HUES48 (cell line): ENCODE results near the gene FARP1.
"Not testable (repeated sequence)": the region's sequence is repeated elsewhere in the genome, so short reads cannot be mapped to it uniquely, and the experiment has no call there.

ENCODE experiments used
- H3K27ac ChIP-seq: one replicate; pipeline ENCODE4 v1.7.0; 2013; ENCODE audit warnings: low read depth, low read length, inconsistent platforms
- H3K27me3 ChIP-seq: 2 replicates; pipeline ENCODE4 v1.6.1; 2013; ENCODE audit warnings: mild to moderate bottlenecking, low read length; ENCODE audit not compliant: control insufficient read depth, insufficient read depth
- H3K36me3 ChIP-seq: 2 replicates; pipeline ENCODE4 v1.6.1; 2013; ENCODE audit warnings: low read length; ENCODE audit not compliant: control insufficient read depth, insufficient read depth
- H3K4me1 ChIP-seq: 2 replicates; pipeline ENCODE4 v1.6.1; 2013; ENCODE audit warnings: mild to moderate bottlenecking, low read length; ENCODE audit not compliant: control insufficient read depth, insufficient read depth
- H3K4me3 ChIP-seq: 2 replicates; pipeline ENCODE4 v1.5.1; 2013; ENCODE audit warnings: mild to moderate bottlenecking, low read depth, low read length
- H3K9ac ChIP-seq: 2 replicates; pipeline ENCODE4 v1.6.1; 2013; ENCODE audit warnings: mild to moderate bottlenecking, low read depth, low read length, moderate library complexity
- H3K9me3 ChIP-seq: 2 replicates; pipeline ENCODE4 v1.6.1; 2013; ENCODE audit warnings: low read length; ENCODE audit not compliant: control insufficient read depth, insufficient read depth

The FARP1 gene

DNA sequence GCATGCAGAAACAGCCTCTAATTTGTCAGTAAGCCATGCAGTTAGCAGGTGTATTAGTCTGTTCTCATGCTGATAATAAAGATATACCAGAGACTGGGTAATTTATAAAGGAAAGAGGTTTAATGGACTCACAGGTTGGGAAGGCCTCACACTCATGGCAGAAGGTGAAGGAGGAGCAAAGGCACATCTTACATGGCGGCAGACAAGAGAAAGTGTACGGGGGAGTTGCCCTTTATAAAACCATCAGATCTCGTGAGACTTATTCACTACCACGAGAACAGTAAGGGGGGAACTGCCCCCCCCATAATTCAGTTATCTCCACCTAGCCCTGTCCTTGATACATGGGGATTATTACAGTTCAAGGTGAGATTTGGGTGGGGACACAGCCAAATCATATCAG lies 87.9 kb downstream of the FARP1 start:
- not testable (repeated sequence) for H3K27ac ChIP-seq, H3K4me1 ChIP-seq, H3K9ac ChIP-seq, H3K27me3 ChIP-seq, H3K4me3 ChIP-seq, H3K9me3 ChIP-seq, H3K36me3 ChIP-seq

DNA sequence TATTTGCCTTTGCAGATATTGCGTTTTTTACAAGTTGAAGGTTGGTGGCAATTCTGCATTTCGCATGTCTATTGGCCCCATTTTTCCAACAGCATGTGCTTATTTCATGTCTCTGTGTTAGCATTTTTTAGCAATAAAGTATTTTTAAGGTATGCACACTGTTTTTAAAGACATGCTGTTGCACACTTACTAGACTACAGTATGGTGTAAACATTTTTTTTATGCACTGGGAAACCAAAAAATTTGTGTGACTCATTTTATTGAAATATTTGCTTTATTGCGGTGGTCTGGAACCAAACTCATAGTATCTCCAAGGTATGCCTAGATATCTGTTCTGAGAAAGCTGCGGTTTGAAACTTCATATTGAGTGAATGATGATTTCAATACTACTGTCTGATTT lies 89.6 kb downstream of the FARP1 start:
- Histone ChIP-seq H3K27ac (no peak overlapping the region), H3K9me3 (0 out of 2 replicates have a peak, but pooled peaks cover 5% of the 10 kb centered on the region), H3K27me3 (no peaks in the 10 kb centered on the region), H3K4me1 (no peaks in the 10 kb centered on the region), H3K9ac (no peak overlapping the region), H3K36me3 (no peaks in the 10 kb centered on the region; the same call in 1 of the 2 replicates), H3K4me3 (no peak overlapping the region)

DNA sequence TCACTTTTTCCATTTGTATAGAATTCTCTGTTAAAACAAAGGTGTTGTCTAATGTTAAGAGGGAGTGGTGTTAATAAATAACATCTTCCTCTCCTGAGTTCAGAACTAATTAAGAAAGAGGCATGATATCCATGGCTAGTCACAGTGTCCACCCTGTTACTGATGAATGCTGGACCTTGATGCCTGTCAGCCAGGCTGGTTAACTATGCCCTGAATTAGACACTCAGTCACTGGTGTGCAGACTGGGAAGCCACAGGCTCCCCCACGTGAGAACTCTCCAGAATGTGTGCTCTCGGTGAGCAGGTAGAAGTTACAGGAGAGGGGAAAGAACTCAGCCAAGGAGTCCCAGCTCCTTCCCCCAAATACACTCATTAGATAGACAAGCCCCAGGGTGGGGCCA lies 90.2 kb downstream of the FARP1 start:
- Histone ChIP-seq H3K9me3 (0 out of 2 replicates have a peak, but pooled peaks cover 5% of the 10 kb centered on the region), H3K9ac (no peak overlapping the region), H3K4me1 (no peaks in the 10 kb centered on the region), H3K36me3 (no peaks in the 10 kb centered on the region; the same call in 1 of the 2 replicates), H3K27me3 (no peaks in the 10 kb centered on the region), H3K4me3 (no peak overlapping the region), H3K27ac (no peak overlapping the region)

DNA sequence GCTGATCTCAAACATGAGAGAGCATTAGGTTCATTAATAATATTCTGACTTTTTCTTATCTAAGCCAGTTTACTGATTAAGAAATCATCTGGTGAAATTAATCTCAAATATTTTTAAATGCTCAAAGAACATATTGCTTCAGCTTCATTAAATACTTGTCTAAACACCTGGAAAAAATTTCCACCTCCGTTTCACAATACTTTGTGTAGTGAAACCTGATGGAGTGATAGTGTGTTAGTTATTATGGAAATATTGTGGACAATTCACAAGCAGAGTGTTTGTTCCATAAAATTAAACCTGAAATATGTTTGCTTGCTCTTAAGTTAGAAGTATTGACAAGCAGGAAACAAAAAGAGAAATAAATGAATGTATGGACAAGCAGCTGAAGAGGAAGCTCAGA lies 91.5 kb downstream of the FARP1 start:
- Histone ChIP-seq H3K4me3 (no peak overlapping the region), H3K9me3 (0 out of 2 replicates have a peak, but pooled peaks cover 5% of the 10 kb centered on the region), H3K9ac (no peak overlapping the region), H3K27ac (no peak overlapping the region), H3K27me3 (no peaks in the 10 kb centered on the region), H3K4me1 (peaks cover 7% of the 10 kb centered on the region), H3K36me3 (no peaks in the 10 kb centered on the region; the same call in 1 of the 2 replicates)

DNA sequence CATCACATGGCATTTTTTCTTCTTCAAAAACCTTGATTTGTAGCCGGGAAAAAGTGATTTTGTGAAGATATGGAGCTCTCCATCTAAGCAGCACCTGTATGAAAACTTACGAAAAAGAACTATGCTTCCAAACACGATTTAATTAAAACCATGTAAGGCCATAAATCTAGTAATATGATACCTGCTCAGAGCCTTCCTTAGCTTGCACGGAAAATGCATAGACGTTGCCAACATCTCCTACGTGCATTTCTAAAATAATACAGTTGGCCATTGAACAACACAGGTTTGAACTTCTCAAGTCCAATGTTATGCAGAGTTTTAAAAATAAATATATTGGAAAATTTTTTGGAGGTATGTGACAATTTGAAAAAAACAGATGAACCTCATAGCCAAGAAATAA lies 93.3 kb downstream of the FARP1 start:
- no peaks in the 10 kb centered on the region for H3K27me3 ChIP-seq
- H3K4me3 ChIP-seq: no peak overlapping the region
- H3K4me1 ChIP-seq: peaks cover 18% of the 10 kb centered on the region
- H3K27ac ChIP-seq: no peak overlapping the region
- H3K9ac ChIP-seq: no peak overlapping the region
- H3K36me3 ChIP-seq: no peaks in the 10 kb centered on the region
- H3K9me3 ChIP-seq: no peaks in the 10 kb centered on the region

DNA sequence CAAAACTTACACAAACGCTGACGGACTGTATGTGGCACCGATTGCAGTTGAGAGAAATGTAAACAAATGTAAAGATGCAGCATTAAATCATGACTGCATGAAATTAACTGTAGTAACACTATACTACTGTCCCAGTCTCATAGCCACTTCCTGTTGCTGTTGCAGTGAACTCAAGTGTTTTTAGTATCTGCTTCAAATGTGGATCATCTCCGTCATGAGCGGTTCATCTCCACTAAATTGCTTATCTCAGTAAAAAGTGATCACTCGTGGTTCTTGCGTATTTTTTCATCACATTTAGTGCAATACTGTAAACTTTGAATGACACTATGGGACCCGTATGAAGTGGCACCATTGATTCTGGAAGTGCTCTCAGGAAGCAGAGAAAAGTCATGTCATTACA lies 94.4 kb downstream of the FARP1 start:
- Histone ChIP-seq H3K9ac (no peak overlapping the region), H3K4me3 (no peak overlapping the region), H3K27me3 (no peaks in the 10 kb centered on the region), H3K9me3 (no peaks in the 10 kb centered on the region), H3K4me1 (peaks cover 18% of the 10 kb centered on the region), H3K36me3 (no peaks in the 10 kb centered on the region), H3K27ac (no peak overlapping the region)

DNA sequence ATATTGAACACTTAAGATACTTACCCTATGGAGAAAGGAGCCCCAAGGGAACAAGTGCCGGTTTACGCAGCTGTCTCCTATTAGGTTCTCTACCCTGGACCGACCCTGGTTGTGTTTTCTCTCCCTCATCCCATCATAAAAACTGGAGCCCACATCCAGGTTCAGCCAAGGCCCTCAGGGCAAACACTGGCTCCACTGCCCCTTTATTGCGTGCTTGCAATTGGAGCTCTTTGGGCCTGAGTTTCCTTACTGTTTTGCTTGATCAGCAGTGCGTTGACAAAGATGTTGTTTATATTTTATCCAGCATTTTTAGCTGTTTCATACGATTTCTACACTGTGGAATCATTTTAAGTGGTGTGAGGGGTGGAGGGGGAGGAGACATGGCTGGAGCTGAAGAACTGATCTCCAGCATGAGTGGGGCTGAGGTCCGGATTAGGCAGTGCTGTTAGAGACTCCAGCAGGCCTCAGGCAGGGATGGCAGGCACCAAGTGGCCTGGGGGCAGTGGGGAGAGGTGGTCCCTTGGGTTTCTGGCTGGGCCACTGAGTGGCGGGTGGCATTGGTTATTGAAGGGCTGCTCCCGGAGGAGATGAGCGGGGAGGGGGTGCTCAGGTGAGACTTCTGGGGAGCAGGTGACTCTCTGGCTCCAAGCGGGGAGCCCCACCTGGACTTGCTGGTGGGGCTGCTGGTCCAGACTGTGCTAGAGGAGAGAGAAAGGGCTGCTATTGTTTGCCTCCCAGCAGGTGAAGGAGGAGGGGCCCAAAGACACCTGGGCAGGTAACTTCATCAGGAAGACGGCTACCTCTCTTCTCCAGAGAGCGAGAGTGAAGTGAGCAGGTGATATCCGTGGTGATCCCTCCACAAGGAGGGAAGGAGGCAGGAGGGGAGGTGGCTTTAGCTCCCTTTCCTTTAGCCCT lies 96.5 kb downstream of the FARP1 start:
- no peak overlapping the region for H3K9ac ChIP-seq
- peaks cover 18% of the 10 kb centered on the region for H3K4me1 ChIP-seq
- no peaks in the 10 kb centered on the region for H3K9me3 ChIP-seq
- no peaks in the 10 kb centered on the region for H3K27me3 ChIP-seq
- H3K27ac ChIP-seq: no peak overlapping the region
- no peak overlapping the region for H3K4me3 ChIP-seq
- no peaks in the 10 kb centered on the region for H3K36me3 ChIP-seq

DNA sequence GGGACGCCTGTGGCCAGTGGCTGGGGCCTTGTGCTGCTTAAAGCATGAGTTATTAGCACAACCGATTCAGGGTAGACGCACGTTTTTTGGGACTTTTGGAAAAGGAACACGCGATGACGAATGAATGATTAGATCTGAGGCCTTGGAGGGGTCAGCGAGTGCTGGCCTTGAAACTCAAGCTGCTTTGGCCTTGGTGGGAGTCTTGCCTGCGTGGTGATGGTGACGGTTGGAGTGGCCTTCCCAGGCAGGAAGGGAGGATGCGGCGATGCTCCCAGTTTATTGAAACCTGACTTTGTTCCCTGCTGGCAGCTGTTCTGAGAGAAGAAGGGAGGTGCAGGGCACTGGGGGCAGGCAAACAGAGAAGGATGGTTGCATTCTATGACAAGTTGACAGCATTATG lies 97.2 kb downstream of the FARP1 start:
- no peaks in the 10 kb centered on the region for H3K9me3 ChIP-seq
- no peak overlapping the region for H3K9ac ChIP-seq
- H3K4me3 ChIP-seq: no peak overlapping the region
- no peaks in the 10 kb centered on the region for H3K36me3 ChIP-seq
- no peak overlapping the region for H3K27ac ChIP-seq
- H3K4me1 ChIP-seq: peaks cover 18% of the 10 kb centered on the region
- H3K27me3 ChIP-seq: no peaks in the 10 kb centered on the region

DNA sequence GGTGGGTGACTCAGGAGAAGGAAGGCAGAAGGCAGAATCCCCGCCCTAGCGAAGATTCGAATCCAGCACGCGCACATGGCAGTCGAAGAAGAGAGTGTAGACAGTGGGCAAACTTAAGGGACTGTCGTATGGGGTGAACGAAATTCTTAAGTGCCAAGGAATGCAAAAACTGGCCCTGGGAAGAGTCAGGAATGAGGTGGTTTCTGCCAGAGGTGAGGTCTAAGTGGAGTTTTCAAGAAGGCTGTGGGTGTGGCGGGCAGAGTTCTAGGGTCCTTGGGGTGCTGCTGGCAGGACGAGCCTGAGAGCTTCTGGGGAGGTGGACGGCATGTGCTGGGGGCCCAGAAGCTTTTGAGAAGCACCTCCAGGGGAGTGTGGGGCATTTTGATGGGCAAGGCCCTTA lies 98.1 kb downstream of the FARP1 start:
- Histone ChIP-seq H3K36me3 (no peaks in the 10 kb centered on the region), H3K4me3 (no peak overlapping the region), H3K9ac (no peak overlapping the region), H3K27ac (no peak overlapping the region), H3K9me3 (no peaks in the 10 kb centered on the region), H3K4me1 (peaks cover 18% of the 10 kb centered on the region), H3K27me3 (no peaks in the 10 kb centered on the region)

DNA sequence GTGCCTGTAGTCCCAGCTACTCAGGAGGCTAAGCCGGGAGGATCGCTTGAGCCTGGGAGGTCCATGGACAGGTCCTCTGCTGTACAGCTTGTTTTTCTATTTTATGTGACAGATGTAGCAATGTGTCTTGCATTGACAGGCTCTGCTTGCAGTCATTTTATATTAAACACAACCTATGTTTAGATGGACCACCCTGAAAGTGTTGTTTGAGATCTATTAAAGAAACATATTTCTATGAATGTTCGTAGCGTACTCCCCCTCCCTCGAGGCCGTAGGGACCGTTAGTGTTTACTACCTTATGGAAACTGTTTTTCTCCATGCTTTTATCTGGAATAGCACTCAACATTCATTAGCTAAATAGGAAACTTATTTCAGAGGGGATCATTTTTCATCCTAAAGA lies 99.1 kb downstream of the FARP1 start:
- H3K9ac ChIP-seq: no peak overlapping the region
- peaks cover 18% of the 10 kb centered on the region for H3K4me1 ChIP-seq
- H3K4me3 ChIP-seq: no peak overlapping the region

DNA sequence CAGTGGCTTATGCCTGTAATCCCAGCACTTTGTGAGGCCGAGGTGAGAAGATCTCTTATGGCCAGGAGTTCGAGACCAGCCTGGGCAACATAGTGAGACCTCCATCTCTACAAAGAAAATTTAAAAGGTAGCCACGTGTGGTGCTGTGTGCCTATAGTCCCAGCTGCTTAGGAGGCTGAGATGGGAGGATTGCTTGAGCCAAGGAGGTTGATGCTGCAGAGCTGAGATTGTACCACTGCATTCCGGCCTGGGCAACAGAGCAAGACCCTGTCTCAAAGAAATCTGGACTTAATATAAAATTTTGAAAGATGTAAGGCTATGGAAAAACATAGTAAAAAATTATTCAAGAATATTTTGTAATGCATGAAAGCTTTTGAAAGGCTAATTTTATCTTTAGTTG lies 99.5 kb downstream of the FARP1 start:
- Histone ChIP-seq H3K27ac (no peak overlapping the region), H3K9ac (no peak overlapping the region), H3K9me3 (no peaks in the 10 kb centered on the region), H3K4me1 (peaks cover 18% of the 10 kb centered on the region), H3K36me3 (no peaks in the 10 kb centered on the region), H3K4me3 (no peak overlapping the region), H3K27me3 (no peaks in the 10 kb centered on the region)

More for the DNA sequence above, 99.1 kb downstream of the FARP1 start:
- H3K27ac ChIP-seq: no peak overlapping the region
- H3K36me3 ChIP-seq: no peaks in the 10 kb centered on the region
- H3K27me3 ChIP-seq: no peaks in the 10 kb centered on the region
- H3K9me3 ChIP-seq: no peaks in the 10 kb centered on the region
